HK-2 (cell line): ENCODE results near the gene CDC42EP4.
"Not testable (repeated sequence)": the region's sequence is repeated elsewhere in the genome, so short reads cannot be mapped to it uniquely, and the experiment has no call there.

Experiments used
- DNase-seq: peaks from one replicate; pipeline ENCODE4 v3.0.0-alpha.2; 2018; ENCODE audit not compliant: unreplicated experiment

CDC42EP4 gene

DNA sequence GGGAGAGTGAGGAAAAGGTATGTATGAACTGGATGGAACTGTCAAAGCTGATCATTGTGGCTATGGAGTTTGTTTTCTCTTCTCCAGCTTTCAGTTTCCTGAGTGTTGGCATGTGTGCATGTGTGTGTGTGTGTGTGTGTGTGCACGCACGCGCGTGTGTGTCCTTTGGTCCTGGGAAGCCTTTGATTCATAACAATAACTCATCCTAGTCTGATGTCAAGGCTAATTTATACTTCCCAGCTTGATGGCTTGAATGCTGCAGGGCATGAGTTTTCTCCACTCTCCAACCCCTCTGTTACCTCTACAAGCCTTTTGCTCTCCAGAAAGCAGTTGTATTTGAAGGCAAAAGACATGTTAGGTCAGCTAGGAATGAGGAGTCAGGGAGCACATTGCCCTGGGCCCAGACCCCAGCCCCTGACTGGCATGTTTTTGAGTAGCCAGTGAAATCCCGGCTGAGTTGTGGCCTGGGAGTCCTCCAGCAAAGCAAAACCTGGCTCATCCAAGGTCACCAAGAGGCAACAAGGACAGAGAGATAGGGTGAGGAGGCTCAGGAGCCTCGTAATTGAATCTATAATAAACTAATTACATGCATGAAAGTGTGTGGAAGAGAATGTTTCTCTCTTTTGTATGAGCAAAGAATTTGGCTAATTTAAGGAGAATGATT, 8.9 kb upstream of the CDC42EP4 start:
- DNase-seq = no peak

DNA sequence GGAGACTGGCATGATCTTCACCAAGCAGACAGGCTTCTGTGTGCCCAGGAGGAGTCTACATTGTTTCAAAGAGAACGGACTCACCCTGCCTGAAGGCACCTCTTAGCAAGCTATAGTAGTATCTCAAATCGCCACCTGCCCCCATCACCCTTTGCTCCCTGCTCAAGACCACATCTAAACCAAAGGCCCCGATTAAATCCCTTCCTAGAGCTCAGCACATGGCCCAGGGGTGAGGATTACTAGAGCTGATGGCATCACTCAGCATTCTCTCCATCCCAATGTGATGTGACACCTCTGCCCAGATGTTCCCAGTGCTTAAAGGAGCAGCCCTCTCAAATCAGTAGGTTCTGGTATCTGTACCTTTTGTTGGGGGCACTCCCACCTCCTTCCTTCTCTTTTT, 8.0 kb upstream of the CDC42EP4 start:
- no peak for DNase-seq

DNA sequence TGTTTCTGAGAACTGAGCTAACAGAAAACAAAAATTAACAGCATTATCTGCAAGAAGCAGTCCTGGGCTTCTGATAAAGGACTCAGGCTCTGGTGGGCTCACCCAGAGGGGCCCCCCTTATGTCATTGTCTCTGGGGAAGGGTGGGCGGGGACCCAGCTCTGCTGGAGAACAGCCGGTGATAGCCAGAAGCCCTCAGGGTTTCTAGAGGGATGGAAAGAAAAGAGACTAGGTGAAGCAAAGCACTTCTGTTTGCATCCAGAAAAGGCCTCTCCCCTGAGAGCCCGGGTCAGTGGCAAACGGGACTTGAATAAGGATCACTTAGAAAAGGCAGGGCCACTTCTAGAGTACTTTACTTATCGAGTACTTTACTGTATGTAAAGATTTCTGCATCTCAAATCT, 7.0 kb upstream of the CDC42EP4 start:
- DNase-seq = no peak

GRCh38 chr17:73318427-73318813, 6.6 kb upstream of the CDC42EP4 start:
- DNase-seq = no peak

GRCh38 chr17:73317513-73318426, 6.0 kb upstream of the CDC42EP4 start:
- no peak for DNase-seq

DNA sequence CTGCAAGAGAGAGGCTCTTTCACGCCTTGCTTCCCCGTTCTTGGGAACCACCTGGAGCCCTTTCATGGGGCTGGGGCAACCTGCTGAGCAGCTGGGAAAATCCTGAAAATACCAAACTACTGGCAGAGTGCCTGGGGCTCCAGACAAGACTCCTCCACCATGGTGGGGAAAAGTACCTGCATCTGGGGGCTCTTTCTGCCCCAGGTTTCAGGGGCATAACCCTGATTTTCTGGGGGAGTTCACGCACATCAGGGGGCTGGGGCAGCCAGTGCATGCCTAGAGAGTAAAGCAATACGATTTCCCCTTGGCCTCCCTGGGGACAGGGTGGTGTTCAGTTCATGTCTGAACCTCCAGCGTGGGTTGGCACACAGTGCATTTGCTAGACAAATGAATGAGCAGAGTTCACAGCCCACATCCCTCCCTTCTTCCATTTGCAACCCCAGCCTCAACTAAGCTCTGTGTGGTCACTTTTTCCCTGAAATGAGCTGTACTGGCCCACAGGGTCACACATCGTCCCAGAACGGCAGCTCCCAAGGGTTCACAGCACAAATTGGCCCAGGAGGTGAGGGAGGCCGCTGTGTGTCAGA, 5.2 kb upstream of the CDC42EP4 start:
- no peak for DNase-seq

GRCh38 chr17:73315471-73315870, 3.7 kb upstream of the CDC42EP4 start:
- DNase-seq = no peak

DNA sequence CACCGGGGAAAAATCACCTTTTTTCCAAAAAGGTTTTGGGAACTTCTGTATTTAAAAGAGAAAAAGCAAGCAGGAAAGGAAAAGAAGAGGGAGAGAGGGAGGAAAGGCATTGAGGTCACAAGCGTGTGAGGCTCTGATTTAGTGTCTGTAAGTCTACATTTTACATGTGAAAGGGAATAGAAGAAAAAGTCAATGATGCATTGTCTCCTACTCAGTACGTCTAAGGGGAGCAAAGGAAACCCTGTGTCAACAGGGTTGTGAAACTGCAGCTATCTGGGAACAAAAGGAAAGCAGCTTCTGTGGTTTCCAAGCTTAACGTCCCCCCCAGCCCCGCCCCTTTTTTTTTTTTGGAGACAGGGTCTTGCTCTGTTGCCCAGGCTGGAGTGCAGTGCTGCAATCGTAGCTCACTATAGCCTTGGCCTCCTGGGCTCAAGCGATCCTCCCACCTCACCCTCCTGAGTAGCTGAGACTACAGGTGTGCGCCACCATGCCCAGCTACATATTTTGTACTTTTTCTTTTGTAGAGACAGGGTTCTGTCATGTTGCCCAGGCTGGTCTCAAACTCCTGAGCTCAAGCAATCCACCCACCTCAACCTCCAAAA, 1.8 kb upstream of the CDC42EP4 start:
- no peak for DNase-seq

- not testable (repeated sequence) for DNase-seq
Measured at GRCh38 chr17:73312887-73313286, 1.1 kb upstream of the CDC42EP4 start.

GRCh38 chr17:73311428-73311780, 397 bp downstream of the CDC42EP4 start:
- no peak for DNase-seq

DNA sequence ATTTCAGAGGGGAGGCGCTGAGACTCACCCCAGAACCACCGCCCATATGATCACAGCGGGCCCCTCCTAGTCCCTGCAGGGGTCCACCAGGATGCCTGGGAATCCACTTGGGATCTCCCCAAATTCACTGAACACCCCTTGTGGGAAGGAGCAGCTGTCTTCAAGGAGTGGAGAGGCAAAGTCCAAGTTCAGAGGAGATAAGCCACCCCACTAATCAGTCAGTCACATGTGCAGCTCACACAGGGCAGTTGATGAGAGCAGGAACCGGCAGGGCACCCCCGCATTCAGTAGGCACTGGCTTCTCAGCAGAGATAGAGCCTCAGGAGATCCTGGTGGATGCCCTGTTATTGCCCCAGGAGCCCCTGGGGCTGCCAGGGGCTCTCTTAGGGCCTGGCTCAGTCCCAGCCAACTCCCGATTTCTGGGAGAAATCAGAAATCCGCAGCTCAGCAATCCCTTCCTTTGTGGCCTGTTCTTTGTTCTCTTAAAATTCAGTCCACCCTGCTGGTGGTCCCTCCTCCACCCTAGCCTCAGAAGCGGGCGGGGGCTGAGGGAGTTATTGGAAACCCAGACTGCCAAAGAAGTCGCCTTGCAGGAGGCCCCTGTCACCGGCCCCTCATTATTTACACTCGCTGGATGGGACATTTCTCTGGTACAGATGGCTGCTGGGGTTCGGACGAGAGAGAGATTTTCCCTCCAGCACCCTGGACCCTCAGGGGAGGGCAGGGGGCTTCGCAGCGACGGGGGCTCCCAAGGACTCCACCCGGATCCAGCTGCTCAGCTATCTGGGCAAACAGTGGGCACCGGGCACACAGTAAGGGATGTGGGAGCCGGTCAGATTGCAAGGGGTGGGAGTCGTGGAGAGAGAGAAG, 1.8 kb downstream of the CDC42EP4 start:
- no peak for DNase-seq

GRCh38 chr17:73308959-73309358, 2.8 kb downstream of the CDC42EP4 start:
- not testable (repeated sequence) for DNase-seq

DNA sequence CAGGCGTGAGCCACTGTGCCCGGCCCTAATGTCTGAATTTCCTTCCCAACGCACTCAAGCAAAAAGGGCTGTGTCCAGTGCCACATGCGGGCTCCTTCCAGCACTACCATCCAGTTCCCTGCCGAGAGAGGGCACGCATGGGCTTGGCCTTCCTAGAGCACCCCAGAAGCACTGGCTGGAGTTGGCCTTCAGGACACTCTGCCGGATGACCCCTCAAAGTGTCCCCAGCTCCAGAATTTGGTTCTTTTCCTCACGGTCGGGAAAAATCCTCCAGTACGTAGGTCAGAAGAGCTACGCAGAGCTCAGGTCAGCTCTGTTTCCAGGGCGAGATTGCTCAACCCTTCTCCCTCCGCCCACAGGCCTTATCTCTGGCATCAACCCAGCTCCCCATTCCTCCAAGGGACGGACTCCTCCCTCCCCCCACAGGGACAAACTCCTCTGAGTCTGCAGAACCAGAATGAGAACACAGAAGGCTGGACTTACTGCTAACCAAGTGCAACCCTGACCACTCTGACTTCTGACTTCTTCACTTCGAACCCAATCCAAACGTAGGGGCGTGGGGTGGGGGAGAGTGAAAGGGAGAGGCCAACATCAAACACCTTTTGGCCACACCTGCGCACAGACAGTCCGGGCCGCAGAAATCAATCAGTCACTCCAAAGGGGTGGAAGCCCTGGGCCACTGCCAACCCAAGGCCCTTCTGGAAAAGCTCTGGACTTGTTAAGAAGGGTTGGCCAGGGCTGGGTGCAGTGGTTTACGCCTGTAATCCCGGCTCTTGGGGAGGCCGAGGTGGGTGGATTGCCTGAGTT, 3.6 kb downstream of the CDC42EP4 start:
- peak; percentile 82 for DNase-seq

DNA sequence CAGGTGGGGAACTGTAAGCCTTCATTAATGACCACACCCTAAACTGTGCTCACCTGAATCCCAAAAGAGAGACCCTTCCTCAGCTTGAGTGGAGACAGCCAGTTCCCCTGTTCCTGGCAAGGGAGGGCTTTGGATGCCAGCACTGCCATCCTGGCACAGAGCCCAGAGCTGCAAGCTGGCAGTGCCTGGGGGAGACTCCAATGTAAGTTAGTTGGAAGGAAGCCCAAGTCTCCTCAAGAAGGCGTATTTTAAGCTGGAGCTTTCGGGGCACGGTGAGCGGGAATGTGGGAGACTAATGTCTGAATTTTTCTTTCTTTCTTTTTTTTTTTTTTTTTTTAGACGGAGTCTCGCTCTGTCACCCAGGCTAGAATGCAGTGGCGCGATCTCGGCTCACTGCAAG, 4.7 kb downstream of the CDC42EP4 start:
- DNase-seq = no peak

- no peak for DNase-seq
Measured at GRCh38 chr17:73305845-73306836, 5.7 kb downstream of the CDC42EP4 start.

- DNase-seq = peak; percentile 79
Measured at GRCh38 chr17:73304971-73305812, 6.6 kb downstream of the CDC42EP4 start.

- no peak for DNase-seq
Measured at GRCh38 chr17:73304438-73304837, 7.4 kb downstream of the CDC42EP4 start.

GRCh38 chr17:73302189-73302588, 9.6 kb downstream of the CDC42EP4 start:
- DNase-seq = no peak
